K562 (cell line): ENCODE measurements around the gene SYT8. TPM values are rescaled to one million over a fixed set of nuclear protein-coding genes. Genes with fewer than 3 reads are reported as not detected.
A peak's percentile ranks its signal among the peaks of the same experiment; 100 is the strongest.

ENCODE experiments used
- ATAC-seq: fragments of 200-7000 bp; cut with Tn5 transposase; 3 replicates; pipeline ENCODE4 v1.9.1; 2020; ENCODE audit warnings: moderate library complexity
- BruUV-seq: library from RNA; stranded (reverse); fragments of 400-500 nt; replicated peaks from 2 replicates; lab custom pipeline; 2021; lab: Mats Ljungman, UMichigan
- CTCF ChIA-PET: fragments of 300-600 bp; formaldehyde crosslinking; extraction: SDS; loops from one replicate; lab custom pipeline; 2021; ENCODE audit warnings: low intra/inter-chr PET ratio; lab: Yijun Ruan, JAX
- POLR2A ChIA-PET: fragments of 300-600, 350-650 bp; sonication (Branson Sonifier 250); formaldehyde crosslinking; extraction: SDS; loops from one replicate; lab custom pipeline; 2021; ENCODE audit warnings: antibody characterized with exemption, inconsistent platforms; lab: Yijun Ruan, JAX
- DNase-seq, 4 experiments: peaks; one replicate each; pipeline versions ENCODE4 v3.0.0 to v3.0.0-alpha.2; 2011 to 2018; ENCODE audit warnings: low spot score in 3 of 4, mixed read lengths in 3 of 4; ENCODE audit errors: extremely low read depth in 1 of 4
- FAIRE-seq: peaks from 2 replicates; lab custom pipeline; 2011; peaks lifted over from hg19 to GRCh38; lab: Jason Lieb, UNC
- H2AFZ ChIP-seq: 2 replicates; pipeline ENCODE4 v1.6.0; 2011; ENCODE audit warnings: low read depth, low read length, control low read depth, inconsistent platforms
- H3K27ac ChIP-seq: fragments of 200-600 bp; 3 replicates; pipeline ENCODE4 v1.8.0; 2011; ENCODE audit warnings: low read depth, mild to moderate bottlenecking, control low read depth, inconsistent platforms, low read length, moderate library complexity, mixed read lengths; ENCODE audit errors: extremely low read depth
- H3K27me3 ChIP-seq, 2 experiments: fragments of 300-600 bp in 1 of 2; 2 replicates in 1 of 2; 3 replicates in 1 of 2; pipeline versions ENCODE4 v1.6.0 to v1.8.0; 2011; ENCODE audit warnings: inconsistent platforms in 2 of 2, low read length in 2 of 2, mild to moderate bottlenecking in 1 of 2, mixed read lengths in 1 of 2, moderate library complexity in 1 of 2; ENCODE audit not compliant: control insufficient read depth in 2 of 2, insufficient read depth in 2 of 2
- H3K36me3 ChIP-seq: fragments of 300-600 bp; 3 replicates; pipeline ENCODE4 v1.8.0; 2011; ENCODE audit warnings: mild to moderate bottlenecking, low read length, inconsistent platforms; ENCODE audit not compliant: control insufficient read depth, insufficient read depth
- H3K4me1 ChIP-seq, 2 experiments: fragments of 200-600 bp in 1 of 2; replicated peaks in 1 of 2; 2 replicates in 1 of 2; 3 replicates in 1 of 2; pipeline versions ENCODE4 v1.5.1 to v1.8.0; 2011; ENCODE audit warnings: inconsistent platforms in 2 of 2, low read length in 2 of 2, mild to moderate bottlenecking in 1 of 2, mixed read lengths in 1 of 2, moderate library complexity in 1 of 2; ENCODE audit not compliant: control insufficient read depth in 2 of 2, insufficient read depth in 2 of 2
- H3K4me2 ChIP-seq: 2 replicates; pipeline ENCODE4 v1.6.1; 2011; ENCODE audit warnings: low read length, control low read depth, inconsistent platforms, mixed read lengths; ENCODE audit not compliant: insufficient read depth
- H3K4me3 ChIP-seq: fragments of 200-600 bp; sonication (generic), shearing (Covaris generic); 2 replicates; pipeline ENCODE4 v1.5.1; 2016; ENCODE audit warnings: control low read depth, inconsistent platforms
- H3K79me2 ChIP-seq: fragments of 200-600 bp; 3 replicates; pipeline ENCODE4 v1.8.0; 2011; ENCODE audit warnings: low read length, inconsistent platforms; ENCODE audit not compliant: control insufficient read depth, insufficient read depth
- H3K9ac ChIP-seq, 2 experiments: 2 replicates each; pipeline versions ENCODE4 v1.6.0 to v1.6.1; 2011; ENCODE audit warnings: low read depth in 2 of 2, low read length in 2 of 2, control low read depth in 1 of 2, inconsistent platforms in 1 of 2, mild to moderate bottlenecking in 1 of 2, mixed read lengths in 1 of 2; ENCODE audit not compliant: insufficient read depth in 1 of 2
- H3K9me1 ChIP-seq: one replicate; pipeline ENCODE4 v1.6.0; 2011; ENCODE audit warnings: inconsistent platforms, mild to moderate bottlenecking, low read length, moderate library complexity; ENCODE audit not compliant: control insufficient read depth, insufficient read depth
- H3K9me3 ChIP-seq: replicated peaks from 2 replicates; pipeline ENCODE4 v1.5.1; 2011; ENCODE audit warnings: low read depth, low read length, inconsistent platforms; ENCODE audit not compliant: control insufficient read depth, insufficient read depth
- H4K20me1 ChIP-seq: replicated peaks from 2 replicates; pipeline ENCODE4 v1.6.1; 2011; ENCODE audit warnings: low read length, inconsistent platforms, mixed read lengths; ENCODE audit not compliant: control insufficient read depth, insufficient read depth
- CEBPZ ChIP-seq: fragments of 150-350 bp; IDR thresholded peaks from 2 replicates; pipeline ENCODE4 v1.6.1; 2014; ENCODE audit warnings: low read depth, mild to moderate bottlenecking, low read length, borderline replicate concordance
- CREB5 ChIP-seq: fragments of 250-450 bp; sonication (Bioruptor Pico); IDR thresholded peaks from 2 replicates; pipeline ENCODE4 v1.5.0; 2020; ENCODE audit warnings: mild to moderate bottlenecking
- ELF4 ChIP-seq: fragments of 450-650 bp; formaldehyde crosslinking; IDR thresholded peaks from 2 replicates; pipeline ENCODE4 v1.4.0; 2022; ENCODE audit warnings: missing genetic modification characterization
- GTF2F1 ChIP-seq: IDR thresholded peaks from 2 replicates; pipeline ENCODE4 v1.6.1; 2011; ENCODE audit warnings: low read depth, low read length, improper control_type of control experiment
- HDAC8 ChIP-seq: fragments of 450-650 bp; IDR thresholded peaks from 2 replicates; pipeline ENCODE4 v1.6.1; 2016; ENCODE audit warnings: mild to moderate bottlenecking, missing genetic modification characterization, moderate library complexity, missing compliant biosample characterization
- NCOA4 ChIP-seq: fragments of 450-650 bp; IDR thresholded peaks from 2 replicates; pipeline ENCODE4 v1.6.1; 2018; ENCODE audit warnings: mild to moderate bottlenecking; ENCODE audit not compliant: partially characterized antibody
- TCF3 ChIP-seq: sonication (generic); formaldehyde crosslinking; IDR thresholded peaks from 2 replicates; pipeline ENCODE4 v1.4.0; 2020; ENCODE audit warnings: mild to moderate bottlenecking, missing genetic modification reagents
- ZBTB11 ChIP-seq, 3 experiments: fragments of 200-800 bp in 1 of 3; fragments of 250-450 bp in 1 of 3; fragments of 450-650 bp in 1 of 3; sonication (Bioruptor Pico) in 1 of 3; sonication (Bioruptor generic) in 1 of 3; formaldehyde crosslinking in 1 of 3; IDR thresholded peaks; 2 replicates each; pipeline versions ENCODE4 v1.6.1 to v1.8.0; 2016 to 2022; ENCODE audit warnings: mild to moderate bottlenecking in 2 of 3, missing genetic modification characterization in 2 of 3, missing compliant biosample characterization in 1 of 3, moderate library complexity in 1 of 3
- ZBTB9 ChIP-seq: fragments of 450-650 bp; formaldehyde crosslinking; IDR thresholded peaks from 2 replicates; pipeline ENCODE4 v1.4.0; 2020; ENCODE audit warnings: mild to moderate bottlenecking, moderate library complexity
- ZNF143 ChIP-seq: sonication (generic); formaldehyde crosslinking; IDR thresholded peaks from 2 replicates; pipeline ENCODE4 v1.9.0; 2022; ENCODE audit warnings: mild to moderate bottlenecking, missing genetic modification reagents
- ZNF184 ChIP-seq: sonication (generic); formaldehyde crosslinking; IDR thresholded peaks from 2 replicates; pipeline ENCODE4 v1.5.0; 2020; ENCODE audit warnings: missing genetic modification reagents
- ZNF282 ChIP-seq: sonication (generic); formaldehyde crosslinking; IDR thresholded peaks from 2 replicates; pipeline ENCODE4 v1.8.1; 2023; ENCODE audit warnings: missing genetic modification reagents
- WGBS: fragments of 100-300 bp; shearing (Covaris generic); methylation state at CpG from one replicate; pipeline ENCODE4 v1.1.6; 2016; ENCODE audit warnings: low coverage, mixed read lengths; ENCODE audit not compliant: insufficient coverage; ENCODE audit errors: missing lambda C conversion rate; 5-methylcytosine and 5-hydroxymethylcytosine counted together
- in situ Hi-C: fragments of 300-500 bp; cut with MboI; formaldehyde crosslinking; loops from 4 replicates; pipeline ENCODE4 v1.15.0; 2018; ENCODE audit warnings: inconsistent platforms, mixed read lengths
- intact Hi-C: fragments of 100-400 bp; cut with micrococcal nuclease; formaldehyde crosslinking; loops from 2 replicates; pipeline ENCODE4 v1.14.2; 2022
- polyA plus RNA-seq, 8 experiments: library from polyadenylated mRNA; depleted of rRNA in 4 of 8; stranded (reverse) in 5 of 8; unstranded in 3 of 8; fragments of >200 nt; fragmentation: Nextera tagmentation in 2 of 8; fragmentation: Illumina TruSeq in 1 of 8; extraction: Ambion mirVana in 2 of 8; extraction: Trizol in 1 of 8; gene quantifications; 2 replicates each; pipeline versions ENCODE4 v1.2.1 to v1.2.3, GENCODE V29; 2011 to 2014; ENCODE audit warnings: inconsistent platforms in 1 of 8, missing spikeins in 1 of 8
- total RNA-seq, 7 experiments: library from RNA; depleted of rRNA in 6 of 7; stranded (reverse); fragments of >200 nt in 6 of 7; fragmentation: Illumina TruSeq in 2 of 7; extraction: Trizol in 2 of 7; gene quantifications; 2 replicates each; pipeline versions ENCODE4 v1.2.1 to v1.2.3, GENCODE V29; 2011 to 2021; ENCODE audit warnings: low replicate concordance in 1 of 7

Gene SYT8
- total and polyA plus RNA-seq, 9 of the 15 experiments (the other 6 are each of a cell fraction or from before 2014, with no cell fraction given) = not detected

GRCh38 chr11:1845095-1845429 is 10.3 kb downstream of the SYT8 start:
- H3K9ac ChIP-seq = no peak overlapping the region
- in situ Hi-C loops (no loop called here), intact Hi-C loops (no loop called here)
- H3K36me3 ChIP-seq = no peaks in the 10 kb centered on the region
- no peak for ATAC-seq
- H3K9me1 ChIP-seq = no peaks in the 10 kb centered on the region
- WGBS = 0% methylated on average over 1 of the region's 1 CpG
- H3K4me3 ChIP-seq = no peak overlapping the region
- H3K4me2 ChIP-seq = peak overlapping the region; percentile 61
- no peaks in the 10 kb centered on the region; the same call in 1 of the 2 replicates for H4K20me1 ChIP-seq
- H2AFZ ChIP-seq = peak overlapping the region; percentile 86
- no peak for FAIRE-seq
- DNase-seq = no peak
- peak overlapping the region; percentile 20; the same call in 1 of the 3 replicates for H3K27ac ChIP-seq
- H3K79me2 ChIP-seq = no peaks in the 10 kb centered on the region
- H3K9me3 ChIP-seq = no peaks in the 10 kb centered on the region
- CTCF ChIA-PET = no interaction called here
- peaks cover 3 to 62% of the 10 kb centered on the region in 2 experiments; a peak in 3 of 5 replicates for H3K27me3 ChIP-seq
- H3K4me1 ChIP-seq = peaks cover 9 to 65% of the 10 kb centered on the region in 2 experiments; a peak in 4 of 5 replicates
- no TSS peak for BruUV-seq
- POLR2A ChIA-PET = interaction anchor here (0.6 kb wide), 1 partner anchor 142 kb away, joined by 3 read pairs; no protein-coding TSS in a partner anchor
- TF ChIP-seq ZNF184 (CRISPR knock-in tag) (no peak), CREB5 (CRISPR knock-in tag) (no peak), HDAC8 (tag) (no peak), ZNF282 (CRISPR knock-in tag) (no peak), GTF2F1 (no peak), ZNF143 (CRISPR knock-in tag) (no peak), ELF4 (CRISPR knock-in tag) (0 out of 2 replicates have a peak, but pooled peaks have one; percentile 0), CEBPZ (no peak), ZBTB11 (CRISPR knock-in tag; IDR thresholded peaks at IDR 0.05) (no peak), ZBTB9 (CRISPR knock-in tag) (no peak), TCF3 (no peak), NCOA4 (peak; percentile 3)
